ENCODE measurements around the gene HDAC4.

HDAC4 gene

DNA sequence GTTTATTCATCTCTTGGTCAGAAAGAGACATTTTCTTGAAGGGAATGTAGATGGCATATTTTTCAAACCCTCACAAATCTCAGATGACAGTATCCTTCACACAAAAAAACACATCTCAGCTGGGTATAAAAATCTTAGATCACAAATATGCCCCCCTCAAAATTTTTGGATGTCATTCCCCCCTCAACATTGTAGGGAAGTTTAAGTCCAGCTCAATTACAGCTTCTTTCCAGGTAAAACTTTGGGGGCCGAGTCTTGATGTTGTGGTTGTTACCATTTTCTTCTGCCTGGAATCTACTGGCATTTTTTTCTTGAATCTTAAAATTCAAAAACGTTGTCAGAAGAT, 46.1 kb downstream of the HDAC4 start:
- Mint-ChIP-seq H3K36me3 (peaks cover 17% of the 10 kb centered on the region), H3K4me3 (no peak overlapping the region), H3K4me1 (peaks cover 2% of the 10 kb centered on the region), H3K27ac (no peak overlapping the region), H3K9me3 (peaks cover 4% of the 10 kb centered on the region), H3K27me3 (no peaks in the 10 kb centered on the region)
- DNase-seq (ENCODE audit: low spot score in 2 of 2) (no peak), ATAC-seq (ENCODE audit: low read depth) (no peak)

- no peak overlapping the region for H3K4me3 Mint-ChIP-seq
- DNase-seq (ENCODE audit: low spot score in 2 of 2), result no peak
Observed at GRCh38 chr2:239354132-239354790, 46.6 kb downstream of the HDAC4 start.

DNA sequence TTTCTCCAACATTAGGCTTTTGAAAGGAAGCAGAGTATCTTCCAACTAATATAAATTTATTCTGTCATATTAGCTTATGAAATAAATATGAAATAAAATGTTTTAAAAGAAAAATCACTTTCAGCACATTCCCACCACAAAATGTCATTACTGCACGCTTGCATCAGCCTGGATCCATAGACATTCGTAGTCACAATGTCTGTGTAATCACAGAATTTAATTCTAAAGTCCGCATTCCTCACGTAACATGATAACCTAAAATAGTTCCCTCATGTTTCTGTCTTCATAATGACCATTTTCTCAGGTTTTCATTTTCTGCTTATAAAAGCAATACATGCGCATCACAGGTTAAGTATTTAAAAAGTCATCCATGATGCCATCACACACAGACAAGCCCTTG, 47.1 kb downstream of the HDAC4 start:
- Mint-ChIP-seq H3K4me1 (no peaks in the 10 kb centered on the region), H3K4me3 (no peak overlapping the region), H3K9me3 (peaks cover 4% of the 10 kb centered on the region), H3K27ac (no peak overlapping the region), H3K27me3 (no peaks in the 10 kb centered on the region), H3K36me3 (peaks cover 23% of the 10 kb centered on the region)
- ATAC-seq (ENCODE audit: low read depth) (no peak), DNase-seq (ENCODE audit: low spot score in 2 of 2) (no peak)

More at GRCh38 chr2:239354132-239354790, 46.6 kb downstream of the HDAC4 start:
- H3K9me3 Mint-ChIP-seq, result peaks cover 4% of the 10 kb centered on the region
- no peak overlapping the region for H3K27ac Mint-ChIP-seq
- H3K4me1 Mint-ChIP-seq, result no peaks in the 10 kb centered on the region
- H3K27me3 Mint-ChIP-seq, result no peaks in the 10 kb centered on the region
- no peak for ATAC-seq (ENCODE audit: low read depth)
- peaks cover 22% of the 10 kb centered on the region for H3K36me3 Mint-ChIP-seq

DNA sequence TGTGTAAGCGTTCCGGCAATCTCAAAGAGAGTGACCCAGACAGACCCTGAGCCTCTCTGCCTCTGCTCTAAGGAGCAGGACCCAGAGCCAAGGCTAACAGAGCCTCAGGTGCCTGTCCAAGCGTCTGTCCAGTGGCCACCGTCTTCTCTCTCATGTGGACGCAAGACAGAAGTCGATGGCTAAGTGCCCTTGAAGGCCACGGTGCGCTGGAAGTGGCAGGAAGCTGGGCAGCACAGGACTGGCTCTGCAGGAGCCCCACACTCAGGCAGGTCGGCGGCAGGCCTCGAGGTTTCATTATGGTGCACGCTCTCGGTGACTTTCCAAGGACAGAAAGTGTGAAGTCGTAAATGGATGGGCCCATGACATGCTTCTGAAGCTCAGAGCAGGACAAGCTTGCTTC, 49.1 kb downstream of the HDAC4 start:
- peaks cover 17% of the 10 kb centered on the region for H3K36me3 Mint-ChIP-seq
- no peaks in the 10 kb centered on the region for H3K27me3 Mint-ChIP-seq
- no peaks in the 10 kb centered on the region for H3K4me1 Mint-ChIP-seq
- no peak for ATAC-seq (ENCODE audit: low read depth)
- H3K27ac Mint-ChIP-seq, result no peak overlapping the region
- H3K4me3 Mint-ChIP-seq, result no peak overlapping the region
- no peak for DNase-seq (ENCODE audit: low spot score in 2 of 2)
- peaks cover 4% of the 10 kb centered on the region for H3K9me3 Mint-ChIP-seq

DNA sequence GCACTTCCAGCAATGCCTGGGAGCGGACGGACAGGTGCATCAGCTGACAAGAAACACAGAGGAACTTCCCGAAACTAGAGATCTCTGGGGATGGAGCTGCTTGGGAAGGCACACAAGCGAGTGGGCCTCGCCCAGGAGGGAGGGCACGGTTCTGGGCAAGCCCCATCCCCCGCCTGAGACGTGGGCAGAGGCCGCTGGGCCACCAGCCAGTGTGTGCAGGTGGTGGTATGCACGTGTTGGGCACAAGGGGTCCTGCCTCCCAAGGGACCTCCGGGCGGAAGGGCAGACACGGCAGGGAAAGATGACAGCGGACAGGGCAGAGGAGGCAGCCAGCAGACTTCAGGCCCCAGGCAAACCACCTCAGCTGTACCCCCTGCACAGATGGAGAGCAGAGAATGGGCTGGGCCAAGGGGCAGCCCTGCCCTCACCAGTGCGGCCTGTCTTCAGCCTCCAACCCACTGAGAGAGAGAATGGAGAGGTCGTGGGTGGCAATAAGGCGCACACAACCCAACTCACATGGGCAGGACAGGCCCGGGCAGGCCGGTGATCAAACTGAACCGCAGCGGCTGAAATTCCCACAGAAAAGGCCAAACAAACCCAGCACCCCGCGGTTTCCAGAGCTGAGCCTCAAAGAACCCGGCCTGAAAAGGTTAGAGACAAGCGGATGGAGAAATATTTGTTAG, 51.2 kb downstream of the HDAC4 start:
- no peaks in the 10 kb centered on the region for H3K4me1 Mint-ChIP-seq
- no peaks in the 10 kb centered on the region for H3K9me3 Mint-ChIP-seq
- H3K36me3 Mint-ChIP-seq, result peaks cover 13% of the 10 kb centered on the region
- H3K27me3 Mint-ChIP-seq, result no peaks in the 10 kb centered on the region
- DNase-seq (ENCODE audit: low spot score in 2 of 2) (no peak), ATAC-seq (ENCODE audit: low read depth) (no peak)
- no peak overlapping the region for H3K4me3 Mint-ChIP-seq
- H3K27ac Mint-ChIP-seq, result no peak overlapping the region

GRCh38 chr2:239348563-239349452, 52.0 kb downstream of the HDAC4 start:
- Mint-ChIP-seq H3K4me3 (no peak overlapping the region), H3K36me3 (peaks cover 15% of the 10 kb centered on the region), H3K4me1 (no peaks in the 10 kb centered on the region), H3K9me3 (no peaks in the 10 kb centered on the region), H3K27me3 (no peaks in the 10 kb centered on the region), H3K27ac (no peak overlapping the region)
- ATAC-seq (ENCODE audit: low read depth) (no peak), DNase-seq (ENCODE audit: low spot score in 2 of 2) (no peak)

GRCh38 chr2:239346676-239347075, 54.1 kb downstream of the HDAC4 start:
- ATAC-seq (ENCODE audit: low read depth) (no peak), DNase-seq (ENCODE audit: low spot score in 2 of 2) (no peak)
- Mint-ChIP-seq H3K27ac (no peak overlapping the region), H3K9me3 (peaks cover 3% of the 10 kb centered on the region), H3K27me3 (no peaks in the 10 kb centered on the region), H3K4me3 (no peak overlapping the region), H3K4me1 (no peaks in the 10 kb centered on the region), H3K36me3 (peaks cover 11% of the 10 kb centered on the region)

DNA sequence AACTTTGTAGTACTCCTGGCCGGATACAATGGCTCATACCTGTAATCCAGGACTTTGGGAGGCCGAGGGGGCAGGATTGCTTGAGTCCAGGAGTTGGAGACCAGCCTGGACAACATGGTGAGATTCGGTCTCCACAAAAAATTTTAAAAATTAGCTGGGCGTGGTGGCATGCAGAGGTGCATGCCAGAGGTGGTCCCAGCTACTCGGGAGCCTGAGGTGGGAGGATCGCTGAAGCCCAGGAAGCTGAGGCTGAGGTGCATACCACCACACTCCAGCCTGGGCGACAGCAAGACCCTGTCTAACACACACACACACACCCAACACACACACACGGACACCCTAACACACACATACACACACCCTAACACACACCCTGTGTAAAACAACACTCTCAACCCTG, 55.6 kb downstream of the HDAC4 start:
- Mint-ChIP-seq H3K4me1 (peaks cover 5% of the 10 kb centered on the region), H3K36me3 (peaks cover 11% of the 10 kb centered on the region), H3K9me3 (peaks cover 3% of the 10 kb centered on the region), H3K4me3 (no peak overlapping the region), H3K27ac (no peak overlapping the region), H3K27me3 (no peaks in the 10 kb centered on the region)
- DNase-seq (ENCODE audit: low spot score in 2 of 2), result no peak
- ATAC-seq (ENCODE audit: low read depth), result no peak

- H3K27ac Mint-ChIP-seq, result no peak overlapping the region
- H3K27me3 Mint-ChIP-seq, result no peaks in the 10 kb centered on the region
- H3K36me3 Mint-ChIP-seq, result peaks cover 11% of the 10 kb centered on the region
- DNase-seq (ENCODE audit: low spot score in 2 of 2), result no peak
- H3K9me3 Mint-ChIP-seq, result peaks cover 3% of the 10 kb centered on the region
- H3K4me1 Mint-ChIP-seq, result peaks cover 7% of the 10 kb centered on the region
- ATAC-seq (ENCODE audit: low read depth), result no peak
- H3K4me3 Mint-ChIP-seq, result no peak overlapping the region
Observed at GRCh38 chr2:239344857-239345216, 56.0 kb downstream of the HDAC4 start.

DNA sequence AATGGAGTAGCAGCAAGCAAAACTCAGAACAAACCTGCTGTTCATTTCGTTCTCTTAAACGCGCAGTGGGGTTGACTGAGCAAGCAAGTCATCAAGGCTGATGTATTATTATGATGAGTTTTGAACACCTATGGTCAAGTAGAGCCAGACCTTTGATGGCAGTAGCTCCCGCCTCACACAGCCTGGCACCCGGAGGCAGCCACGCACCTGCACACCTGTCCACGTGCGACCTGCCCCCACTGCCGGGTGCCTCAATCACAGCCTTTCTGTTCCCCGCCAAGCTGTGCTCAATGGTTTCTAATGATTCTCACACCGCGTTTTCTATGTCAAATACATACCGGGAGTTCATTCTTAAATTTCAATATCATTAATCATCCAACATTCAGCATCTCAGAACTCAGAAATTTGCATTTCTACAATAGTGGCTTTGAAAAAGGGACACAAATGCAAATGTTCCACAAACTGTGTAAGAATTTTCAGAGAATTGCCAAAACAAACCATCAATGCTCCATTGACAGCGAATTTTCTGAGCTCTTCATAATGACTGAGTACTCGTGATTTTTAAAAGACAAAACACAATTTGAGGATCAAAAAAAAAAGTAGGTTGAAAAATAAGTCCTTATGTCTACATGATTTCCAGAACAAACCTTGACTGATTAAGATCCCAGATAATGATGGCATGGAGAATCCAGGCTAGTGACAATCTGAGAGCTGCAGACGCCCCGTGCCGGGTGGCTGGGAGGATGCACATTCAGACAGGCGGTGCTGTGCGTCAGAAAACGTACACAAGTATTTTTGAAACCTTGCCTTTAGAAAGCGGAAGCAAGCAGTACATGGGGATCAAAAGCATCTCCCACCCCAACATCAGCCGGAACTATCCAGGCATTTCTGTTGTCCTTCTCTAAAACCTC, 56.6 kb downstream of the HDAC4 start:
- Mint-ChIP-seq H3K9me3 (peaks cover 3% of the 10 kb centered on the region), H3K4me1 (peaks cover 13% of the 10 kb centered on the region), H3K4me3 (no peak overlapping the region), H3K36me3 (peaks cover 6% of the 10 kb centered on the region), H3K27me3 (no peaks in the 10 kb centered on the region), H3K27ac (no peak overlapping the region)
- DNase-seq (ENCODE audit: low spot score in 2 of 2) (no peak), ATAC-seq (ENCODE audit: low read depth) (no peak)

DNA sequence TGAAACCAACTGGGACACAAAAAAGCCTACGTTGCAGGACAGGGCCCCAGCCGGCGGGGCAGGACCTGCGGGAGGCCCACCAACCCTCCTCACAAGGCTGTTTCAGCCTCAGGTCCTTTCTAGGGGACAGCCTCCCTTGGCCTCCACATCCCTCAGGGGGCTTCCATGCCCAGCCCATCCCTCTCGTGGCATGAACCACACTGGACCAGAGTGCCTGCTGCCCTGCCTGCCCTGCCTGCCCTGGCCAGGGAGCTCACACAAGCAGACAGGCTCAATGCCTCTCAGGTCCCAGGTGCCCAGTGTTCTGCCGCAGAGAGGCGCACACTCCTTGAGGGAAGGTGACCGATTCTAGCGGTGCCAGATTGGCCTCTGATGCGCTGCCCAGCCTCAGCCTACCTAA, 57.4 kb downstream of the HDAC4 start:
- no peak for DNase-seq (ENCODE audit: low spot score in 2 of 2)

GRCh38 chr2:239341840-239342239, 59.0 kb downstream of the HDAC4 start:
- peaks cover 3% of the 10 kb centered on the region for H3K9me3 Mint-ChIP-seq
- H3K4me3 Mint-ChIP-seq, result no peak overlapping the region
- H3K27ac Mint-ChIP-seq, result no peak overlapping the region
- H3K27me3 Mint-ChIP-seq, result no peaks in the 10 kb centered on the region
- no peak for ATAC-seq (ENCODE audit: low read depth)
- no peak for DNase-seq (ENCODE audit: low spot score in 2 of 2)
- H3K36me3 Mint-ChIP-seq, result peaks cover 6% of the 10 kb centered on the region
- H3K4me1 Mint-ChIP-seq, result peaks cover 14% of the 10 kb centered on the region

More for the DNA sequence above, 57.4 kb downstream of the HDAC4 start:
- peaks cover 6% of the 10 kb centered on the region for H3K36me3 Mint-ChIP-seq
- H3K27ac Mint-ChIP-seq, result no peak overlapping the region
- no peaks in the 10 kb centered on the region for H3K27me3 Mint-ChIP-seq
- H3K9me3 Mint-ChIP-seq, result peaks cover 3% of the 10 kb centered on the region
- no peak for ATAC-seq (ENCODE audit: low read depth)
- peaks cover 14% of the 10 kb centered on the region for H3K4me1 Mint-ChIP-seq
- no peak overlapping the region for H3K4me3 Mint-ChIP-seq

GRCh38 chr2:239341146-239341732, 59.6 kb downstream of the HDAC4 start:
- H3K27ac Mint-ChIP-seq, result no peak overlapping the region

More at GRCh38 chr2:239341146-239341732, 59.6 kb downstream of the HDAC4 start:
- Mint-ChIP-seq H3K4me3 (no peak overlapping the region), H3K4me1 (peaks cover 14% of the 10 kb centered on the region), H3K9me3 (peaks cover 3% of the 10 kb centered on the region), H3K36me3 (peaks cover 6% of the 10 kb centered on the region), H3K27me3 (no peaks in the 10 kb centered on the region)
- no peak for ATAC-seq (ENCODE audit: low read depth)
- no peak for DNase-seq (ENCODE audit: low spot score in 2 of 2)

All from memory B cell (primary cell).